Nasal cavity respiratory epithelium epithelial cell of viscerocranial mucosa (primary cell): ENCODE results near the gene TTC31. TPM values are rescaled to one million over a fixed set of nuclear protein-coding genes. Genes with fewer than 3 reads are reported as not detected.

ENCODE experiments used
- total RNA-seq: library from RNA; depleted of rRNA; stranded (reverse); fragments of >200 nt; gene quantifications from 2 replicates; pipeline ENCODE4 v1.2.3, GENCODE V29; 2014

The TTC31 gene
- total RNA-seq, 1 donor from 2014 or later = 11.6 TPM

Other genes starting within 250 kb of the TTC31 start
- under 0.01 and 0.21 TPM in 2 replicates for gene SLC4A5, start 139.7 kb upstream of the TTC31 start, total RNA-seq
- gene DCTN1, start 102.8 kb upstream of the TTC31 start, total RNA-seq = 52.6 and 114 TPM in 2 replicates
- under 0.01 and 0.85 TPM in 2 replicates for gene C2orf81, start 61.5 kb upstream of the TTC31 start, total RNA-seq
- 16.9 and 19.5 TPM in 2 replicates for gene WDR54, start 61.4 kb upstream of the TTC31 start, total RNA-seq
- gene RTKN, start 41.1 kb upstream of the TTC31 start, total RNA-seq = 33.2 and 51.9 TPM in 2 replicates
- 9.9 and 14.5 TPM in 2 replicates for gene INO80B, start 28.0 kb upstream of the TTC31 start, total RNA-seq
- 24.4 and 27.7 TPM in 2 replicates for gene WBP1, start 24.6 kb upstream of the TTC31 start, total RNA-seq
- 64.4 and 67.0 TPM in 2 replicates for gene MOGS, start 17.7 kb upstream of the TTC31 start, total RNA-seq
- gene MRPL53, start 10.4 kb upstream of the TTC31 start, total RNA-seq = 18.4 and 27.0 TPM in 2 replicates
- gene CCDC142, start 83 bp upstream of the TTC31 start, total RNA-seq = 9.9 and 12.7 TPM in 2 replicates
- 0.68 and 1.00 TPM in 2 replicates for gene LBX2, start 16.5 kb downstream of the TTC31 start, total RNA-seq
- gene PCGF1, start 24.6 kb downstream of the TTC31 start, total RNA-seq = 36.4 and 39.0 TPM in 2 replicates
- gene TLX2, start 31.4 kb downstream of the TTC31 start, total RNA-seq = not detected in 2 replicates
- gene DQX1, start 43.1 kb downstream of the TTC31 start, total RNA-seq = 1.0 and 3.9 TPM in 2 replicates
- 111 and 175 TPM in 2 replicates for gene AUP1, start 46.6 kb downstream of the TTC31 start, total RNA-seq
- gene HTRA2, start 46.9 kb downstream of the TTC31 start, total RNA-seq = 31.9 and 59.8 TPM in 2 replicates
- 0.28 and 0.34 TPM in 2 replicates for gene LOXL3, start 70.9 kb downstream of the TTC31 start, total RNA-seq
- 0.68 and 2.1 TPM in 2 replicates for gene DOK1, start 71.6 kb downstream of the TTC31 start, total RNA-seq
- 2.1 and 2.8 TPM in 2 replicates for gene M1AP, start 165.2 kb downstream of the TTC31 start, total RNA-seq
- 3.1 and 10.8 TPM in 2 replicates for gene SEMA4F, start 171.2 kb downstream of the TTC31 start, total RNA-seq